Loucy (cell line): Measurements from ENCODE around the gene XPNPEP2.

Experiments
- CTCF ChIP-seq: fragments of 200-600 bp; sonication (generic); conservative IDR thresholded peaks from 2 replicates; pipeline ENCODE4 v1.5.1; 2014; ENCODE audit warnings: mild to moderate bottlenecking, antibody characterized with exemption, low read length
- EZH2phosphoT487 ChIP-seq: fragments of 200-600 bp; IDR thresholded peaks from 2 replicates; pipeline ENCODE4 v1.6.1; 2018; ENCODE audit warnings: antibody characterized with exemption, mild to moderate bottlenecking, moderate library complexity, borderline replicate concordance

DNA sequence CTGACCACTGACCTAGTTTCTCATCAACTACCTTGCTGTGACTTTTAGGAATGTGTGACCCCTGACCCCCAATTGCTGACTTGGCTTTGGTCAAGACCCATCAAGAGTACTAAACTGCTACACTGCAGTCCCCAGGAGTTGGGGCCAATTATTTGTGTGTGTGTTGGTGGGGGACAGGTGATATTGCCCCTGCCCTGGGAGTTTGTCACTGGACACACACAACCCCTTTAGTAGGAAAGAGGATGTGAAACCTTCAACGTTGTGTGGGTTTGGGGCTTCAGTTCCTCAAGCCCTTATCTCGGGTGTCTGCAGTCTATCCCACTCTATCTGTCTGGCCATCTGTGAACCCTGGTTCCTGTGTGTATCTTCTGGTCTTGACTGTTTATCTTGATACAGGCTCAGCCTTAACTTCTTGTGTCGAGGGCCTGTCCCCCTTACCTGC is 47.5 kb downstream of the XPNPEP2 start:
- TF ChIP-seq CTCF (no peak), EZH2phosphoT487 (no peak)
